GM19193 (cell line): ENCODE measurements around the gene CPA5.

Experiments
- POLR2A ChIP-seq: IDR thresholded peaks from 4 replicates; pipeline ENCODE4 v1.6.1; 2011; ENCODE audit not compliant: insufficient read depth, insufficient read length; ENCODE audit errors: extremely low read depth

CPA5 gene

DNA sequence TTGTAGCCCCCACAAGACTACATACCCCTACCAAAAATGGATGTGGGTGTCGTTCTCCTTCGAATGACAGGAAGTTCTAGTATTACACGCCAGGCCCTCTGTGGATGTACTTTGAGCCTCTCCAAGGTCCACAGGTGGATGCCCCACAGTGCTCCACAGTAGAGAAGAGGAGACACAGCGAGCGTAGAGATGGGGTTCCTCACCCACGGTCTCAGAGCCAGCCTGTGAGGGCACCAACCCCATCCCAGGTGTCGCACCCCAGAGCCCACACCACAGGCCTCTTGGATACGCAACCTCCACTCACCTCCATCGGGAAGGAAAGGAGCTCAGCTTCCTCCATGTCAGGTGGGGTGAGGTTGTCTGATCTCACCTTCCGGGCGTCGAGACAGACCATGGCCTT lies 2.3 kb downstream of the CPA5 start:
- TF ChIP-seq POLR2A: no peak

DNA sequence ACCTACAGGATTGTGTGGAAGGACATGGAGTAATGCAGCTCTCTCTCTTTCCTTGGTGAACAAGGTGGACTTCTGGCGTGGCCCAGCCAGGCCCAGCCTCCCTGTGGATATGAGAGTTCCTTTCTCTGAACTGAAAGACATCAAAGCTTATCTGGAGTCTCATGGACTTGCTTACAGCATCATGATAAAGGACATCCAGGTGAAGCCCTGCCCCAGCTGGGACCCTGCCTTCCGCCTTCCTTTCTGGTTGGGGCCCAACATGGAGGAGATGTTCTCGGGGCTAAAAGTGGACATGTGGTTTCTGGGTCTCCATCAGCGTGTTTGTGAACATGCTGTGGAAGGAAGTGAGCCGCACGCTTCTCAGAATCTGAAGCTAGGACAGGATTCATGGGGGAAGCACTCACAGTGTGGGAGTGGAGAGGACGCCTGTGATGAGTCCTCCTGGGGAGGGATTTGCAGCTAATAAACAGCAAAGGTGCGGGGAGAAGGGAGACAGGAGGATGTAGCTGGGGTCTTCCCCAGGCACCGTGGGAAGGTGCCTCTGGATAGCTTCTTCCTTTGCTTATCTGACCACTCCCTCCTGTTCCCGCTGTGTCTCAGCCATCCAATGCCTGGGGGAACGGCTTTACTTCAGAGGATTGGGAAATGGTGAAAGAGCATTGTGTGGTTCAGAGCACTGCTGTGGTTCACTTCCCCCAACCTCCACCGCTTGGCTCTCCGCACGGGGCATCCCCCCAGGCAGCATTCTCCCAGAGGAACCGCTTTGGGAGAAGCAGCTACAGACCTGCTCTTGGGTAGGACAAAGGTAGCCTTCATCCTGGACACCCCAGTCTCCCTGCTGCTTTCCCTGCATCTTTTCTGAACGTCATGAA lies 5.5 kb downstream of the CPA5 start:
- no peak for TF ChIP-seq POLR2A

DNA sequence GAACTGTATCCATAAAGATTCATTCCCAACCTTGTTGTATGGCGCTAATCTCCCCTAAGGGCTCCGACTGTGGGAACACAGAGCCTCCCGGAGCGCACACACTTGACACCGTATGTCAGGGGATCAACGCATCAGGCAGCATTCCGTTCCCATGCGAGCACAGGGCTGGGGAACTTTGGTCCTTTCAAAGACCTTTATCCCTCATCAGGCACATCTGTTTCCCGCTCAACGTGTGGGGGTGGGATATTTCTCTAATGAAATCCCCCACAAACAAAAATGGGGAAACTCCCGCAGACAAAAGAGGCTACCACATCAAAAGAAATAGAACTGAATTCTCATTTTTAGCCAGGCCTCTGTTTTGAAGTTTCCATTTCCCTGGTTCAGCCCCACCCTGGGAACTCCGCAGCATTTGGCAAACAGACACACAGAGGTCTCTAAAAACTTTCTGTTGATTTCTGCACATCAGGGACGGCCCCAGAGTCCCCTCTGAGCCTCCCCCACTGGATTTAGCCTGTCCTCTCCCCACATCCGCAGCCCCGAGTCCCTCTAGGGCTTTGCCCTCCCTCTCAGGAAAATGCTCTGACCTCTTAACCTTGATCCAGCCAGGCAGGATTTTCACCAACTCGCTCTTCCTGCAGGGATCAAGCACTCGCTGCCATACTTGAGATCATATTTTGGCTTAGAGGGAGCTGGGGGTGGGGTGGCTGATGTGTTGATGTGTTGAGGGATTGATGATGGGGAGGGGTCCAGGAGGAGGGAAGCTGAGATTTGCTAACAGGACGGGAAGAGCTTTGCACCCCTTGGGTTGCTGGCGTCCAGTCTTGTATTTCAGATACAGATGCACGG lies 6.6 kb downstream of the CPA5 start:
- TF ChIP-seq POLR2A: no peak

DNA sequence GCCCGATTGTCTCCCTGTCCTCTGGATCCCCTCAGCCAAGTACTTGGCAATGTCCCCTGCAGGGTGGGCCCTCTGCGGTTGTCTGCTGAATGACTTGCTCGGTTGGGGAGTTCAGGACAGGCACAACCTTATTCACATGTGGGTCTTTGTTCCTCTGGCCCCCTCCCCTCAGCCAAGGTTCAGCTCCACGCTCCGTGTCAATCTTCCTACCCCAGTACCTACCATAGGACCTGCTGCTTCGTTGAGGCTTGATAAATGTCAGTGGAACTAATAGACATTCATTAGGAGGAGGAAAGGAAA lies 7.1 kb downstream of the CPA5 start:
- no peak for TF ChIP-seq POLR2A

DNA sequence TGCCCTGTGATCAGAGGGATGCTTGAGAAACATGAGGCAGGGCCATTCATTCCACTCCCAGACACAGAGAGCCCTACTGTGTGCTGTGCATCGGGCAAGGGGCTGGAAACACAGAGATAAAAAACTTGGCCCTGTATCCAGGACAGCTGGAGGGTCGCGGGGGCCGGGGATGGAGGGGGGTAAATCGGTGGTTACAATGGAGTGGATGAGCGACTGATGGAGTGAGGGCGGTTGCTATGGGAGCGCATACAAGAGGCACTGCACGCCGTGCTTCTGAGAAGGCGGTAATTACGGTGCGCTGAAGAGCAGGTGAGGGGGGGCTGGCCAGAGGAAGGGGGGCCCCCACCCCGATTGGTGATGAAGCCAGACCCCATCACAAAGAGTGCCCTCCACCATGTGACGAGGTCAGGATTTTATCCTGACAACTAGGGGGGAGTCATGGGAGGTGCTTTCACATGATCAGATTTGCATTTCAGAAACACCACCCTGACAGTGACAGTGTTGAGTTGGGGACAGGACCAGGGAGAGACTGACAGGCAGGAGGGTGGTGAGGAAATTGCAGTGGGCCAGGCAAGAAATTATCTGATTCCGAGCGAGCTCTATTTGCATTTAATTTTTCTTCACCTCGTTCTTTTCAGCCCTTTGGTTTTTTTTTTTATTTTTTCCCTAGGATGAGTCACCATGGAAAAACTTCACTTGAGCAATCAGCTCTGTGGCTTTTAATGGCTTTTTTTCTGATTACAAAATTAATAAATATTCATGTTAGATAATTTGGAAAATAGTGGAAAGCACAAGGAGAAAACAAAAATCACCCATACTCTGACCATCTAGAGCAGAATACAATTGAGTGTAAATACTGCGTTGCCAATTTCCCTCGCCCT lies 7.8 kb downstream of the CPA5 start:
- no peak for TF ChIP-seq POLR2A

DNA sequence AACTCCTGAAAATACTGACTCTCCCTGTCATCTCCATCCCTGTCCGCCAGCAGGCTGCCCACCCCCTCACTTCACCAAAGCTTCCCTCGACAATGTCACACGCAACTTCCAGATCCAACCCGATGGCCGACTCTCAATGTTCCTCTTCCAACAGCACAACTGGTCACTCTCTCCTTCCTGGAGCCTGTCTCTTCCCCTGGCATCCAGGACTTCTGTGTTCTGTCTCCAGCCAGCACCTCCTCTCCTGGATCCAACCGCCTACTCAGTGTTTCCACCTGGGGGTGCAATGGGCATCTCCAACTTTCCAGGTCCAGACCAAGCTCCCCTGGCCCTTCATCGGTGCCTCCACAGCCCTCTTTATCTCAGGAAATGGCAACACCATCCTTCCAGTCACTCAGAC lies 8.6 kb downstream of the CPA5 start:
- TF ChIP-seq POLR2A: no peak

DNA sequence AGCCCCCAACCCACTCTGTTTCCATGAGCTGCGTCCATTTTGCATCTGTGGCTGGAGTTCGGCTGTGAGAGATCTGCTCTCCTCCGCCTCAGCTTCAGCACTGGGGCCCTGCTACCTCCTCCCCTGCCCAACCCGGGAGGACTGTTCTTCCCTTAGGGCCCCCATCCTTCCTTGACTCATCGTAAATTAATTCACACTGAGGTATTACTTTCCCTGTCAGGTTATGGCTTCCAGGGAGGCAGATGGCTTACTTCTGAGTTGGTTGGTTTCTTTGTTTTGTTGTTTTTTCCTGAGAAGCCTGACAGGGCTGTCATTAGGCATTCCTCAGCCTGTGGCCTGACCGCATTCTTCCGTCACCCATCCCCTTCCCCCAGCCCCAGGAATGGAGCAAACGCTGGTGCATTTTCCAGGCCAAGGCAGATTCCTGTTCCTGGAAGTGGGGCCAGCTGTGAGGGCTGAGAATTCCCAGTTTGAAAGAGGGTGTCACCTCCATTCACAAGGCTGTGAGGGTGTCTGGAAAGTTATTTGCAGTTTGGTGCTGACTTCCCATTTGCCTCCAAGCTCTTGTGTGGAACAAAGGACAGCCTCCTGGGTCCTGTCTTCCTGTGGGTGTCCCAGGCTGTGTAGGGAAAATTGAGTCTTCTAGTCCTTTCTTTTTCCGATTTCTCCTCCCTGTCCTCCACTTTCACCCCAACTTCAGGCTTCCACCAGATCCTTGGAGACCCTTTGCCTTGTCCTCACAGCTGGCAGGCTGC lies 11.7 kb downstream of the CPA5 start:
- TF ChIP-seq POLR2A: no peak

DNA sequence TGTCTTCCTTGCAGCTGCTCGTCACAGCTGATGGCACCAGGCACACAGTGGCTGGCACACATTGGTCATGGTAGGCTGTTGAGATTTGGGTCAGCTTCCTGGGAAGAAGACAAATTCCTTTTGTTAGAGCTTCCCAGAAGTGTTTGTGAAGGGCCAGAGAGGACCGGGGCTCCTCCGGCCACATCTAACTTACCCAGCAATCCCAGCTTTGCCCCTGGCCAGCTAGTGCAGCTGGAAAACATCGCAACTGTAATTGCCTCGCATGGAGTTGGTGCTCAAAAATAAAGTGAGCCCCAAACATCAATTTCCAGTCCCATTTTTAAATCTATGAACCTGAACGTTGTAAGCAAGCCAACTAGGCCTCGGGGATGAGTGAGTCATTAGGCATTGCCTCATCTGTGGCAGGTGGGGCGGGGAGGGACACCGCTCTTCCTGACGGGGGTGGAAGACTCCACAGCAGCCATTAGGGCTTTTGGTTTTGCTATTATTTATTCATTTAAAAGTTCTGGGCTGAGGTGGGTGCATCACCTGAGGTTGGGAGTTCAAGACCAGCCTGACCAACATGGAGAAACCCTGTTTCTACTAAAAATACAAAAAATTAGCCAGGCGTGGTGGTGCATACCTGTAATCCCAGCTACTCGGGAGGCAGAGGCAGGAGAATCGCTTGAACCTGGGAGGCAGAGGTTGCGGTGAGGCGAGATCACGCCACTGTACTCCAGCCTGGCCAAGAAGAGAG lies 12.4 kb downstream of the CPA5 start:
- TF ChIP-seq POLR2A: no peak

DNA sequence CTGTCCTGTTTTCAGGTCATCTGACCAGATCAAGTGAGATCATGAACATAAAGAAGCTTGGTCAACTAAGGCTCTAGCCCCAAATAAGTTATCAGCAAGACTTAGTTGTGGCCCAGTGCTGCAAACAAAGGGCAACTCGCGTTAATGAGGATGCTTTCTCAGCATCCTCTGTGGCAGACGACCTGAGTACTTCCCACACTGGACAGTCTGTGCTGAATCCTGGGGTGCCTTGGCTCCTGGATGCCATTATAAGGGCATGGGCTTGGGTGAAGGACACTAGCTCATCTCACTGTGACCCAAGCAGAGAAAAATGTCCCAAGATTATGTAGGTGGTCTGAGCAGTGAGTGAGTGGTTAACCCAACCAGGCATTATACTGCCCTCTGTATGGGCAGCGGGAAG lies 13.9 kb downstream of the CPA5 start:
- no peak for TF ChIP-seq POLR2A

DNA sequence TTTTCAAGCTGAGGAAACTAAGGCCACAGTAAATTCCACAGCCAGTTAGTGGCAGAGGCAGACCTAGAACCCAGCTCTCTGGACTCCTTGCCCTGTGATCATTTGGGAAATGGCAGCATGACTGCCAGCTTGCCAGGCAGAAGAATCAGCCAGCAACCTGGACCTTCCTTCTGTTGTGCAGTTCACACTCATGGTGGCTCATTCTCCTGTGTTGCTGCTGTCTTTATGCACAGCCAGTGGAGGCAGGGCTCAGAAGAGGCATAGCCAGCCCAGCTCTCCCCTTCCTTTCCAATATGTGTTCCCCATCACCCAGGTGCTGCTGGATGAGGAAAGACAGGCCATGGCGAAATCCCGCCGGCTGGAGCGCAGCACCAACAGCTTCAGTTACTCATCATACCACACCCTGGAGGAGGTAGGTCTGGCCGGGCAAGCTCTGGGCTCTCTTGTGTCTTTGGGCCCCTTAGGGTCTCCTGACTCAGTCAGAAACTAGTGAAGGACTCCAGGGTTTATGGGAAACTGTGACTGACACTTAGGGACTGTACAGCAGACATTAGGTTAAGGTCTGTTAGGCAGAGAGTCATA lies 14.8 kb downstream of the CPA5 start:
- no peak for TF ChIP-seq POLR2A

DNA sequence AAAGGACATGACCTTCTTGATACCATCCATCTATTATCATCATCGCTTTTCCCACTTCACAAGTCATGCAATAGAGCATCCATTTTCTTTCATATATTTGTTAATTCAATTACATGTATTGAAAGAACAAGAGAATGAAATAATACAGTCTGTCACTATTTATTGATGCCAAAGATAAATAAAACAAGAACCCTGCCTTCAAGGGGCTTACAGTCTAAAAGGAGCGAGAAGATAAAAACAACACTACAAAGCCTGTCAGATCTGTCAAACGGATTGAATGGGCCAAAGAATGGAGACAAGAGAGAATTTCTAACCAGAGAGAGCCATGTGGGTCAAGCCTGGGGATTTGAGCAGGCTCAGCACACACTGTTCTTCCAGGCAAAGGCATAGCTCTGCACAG lies 15.9 kb downstream of the CPA5 start:
- TF ChIP-seq POLR2A: no peak

DNA sequence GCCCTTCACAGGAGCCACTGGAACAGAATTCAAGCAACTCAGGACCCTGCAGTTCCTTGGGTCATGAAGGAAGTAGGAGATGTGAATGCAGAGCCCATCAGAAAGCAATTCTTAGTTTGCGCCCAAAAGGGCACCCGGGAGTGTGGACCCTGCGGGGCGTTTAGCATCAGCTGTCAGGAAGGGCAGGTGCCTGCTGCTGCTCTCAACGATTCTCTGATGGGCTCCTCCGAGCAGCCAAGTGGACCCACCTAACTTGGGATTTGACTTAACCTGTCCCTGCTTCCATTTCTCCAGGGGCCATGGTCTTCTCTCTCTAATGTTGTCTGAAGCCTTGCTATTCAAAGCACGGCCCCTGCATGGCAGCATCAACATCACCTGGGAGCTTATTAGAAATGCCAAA lies 17.1 kb downstream of the CPA5 start:
- no peak for TF ChIP-seq POLR2A

DNA sequence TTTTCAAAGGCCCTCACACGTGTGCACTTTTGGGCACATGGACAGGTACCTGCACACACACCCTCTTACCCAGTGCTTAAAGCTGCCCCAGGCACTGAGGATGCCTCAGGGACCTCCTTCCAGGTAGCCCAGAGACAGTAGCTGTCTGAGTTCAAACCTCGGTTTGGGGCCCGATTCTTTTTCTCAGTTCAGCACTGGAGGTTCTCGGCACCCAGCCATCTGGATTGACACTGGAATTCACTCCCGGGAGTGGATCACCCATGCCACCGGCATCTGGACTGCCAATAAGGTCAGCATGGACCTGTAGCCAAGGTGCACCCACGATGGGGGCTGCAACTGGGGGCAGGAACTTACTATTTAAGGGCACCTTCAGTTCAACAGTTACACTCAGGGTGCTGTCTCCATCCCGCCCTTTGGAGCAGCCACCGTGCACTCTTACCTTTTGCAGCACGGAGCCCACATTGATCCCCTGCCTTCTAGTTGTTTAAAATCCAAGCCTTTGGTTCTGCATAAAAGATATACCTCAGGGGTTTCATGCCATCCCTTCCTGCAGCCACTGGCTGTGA lies 17.7 kb downstream of the CPA5 start:
- no peak for TF ChIP-seq POLR2A
